Keratinocyte (primary cell): ENCODE data around the gene RHOBTB1. TPM values are rescaled to one million over a fixed set of nuclear protein-coding genes. Genes with fewer than 3 reads are reported as not detected.
"Not testable (repeated sequence)": the region's sequence is repeated elsewhere in the genome, so short reads cannot be mapped to it uniquely, and the experiment has no call there.

Experiments
- DNase-seq: peaks from one replicate; pipeline ENCODE4 v3.0.0-alpha.2; 2011; ENCODE audit warnings: low read depth, missing footprints, low spot score
- FAIRE-seq: peaks from 2 replicates; lab custom pipeline; 2011; peaks lifted over from hg19 to GRCh38; lab: Jason Lieb, UNC
- H2AFZ ChIP-seq: 2 replicates; pipeline ENCODE4 v1.6.0; 2012; ENCODE audit warnings: low read length, control low read depth, inconsistent platforms; ENCODE audit not compliant: control insufficient read depth
- H3K27ac ChIP-seq: 2 replicates; pipeline ENCODE4 v1.5.1; 2011; ENCODE audit warnings: low read length; ENCODE audit not compliant: control insufficient read depth, insufficient read depth
- H3K27me3 ChIP-seq: 3 replicates; pipeline ENCODE4 v1.6.0; 2011; ENCODE audit warnings: low read length; ENCODE audit not compliant: control insufficient read depth, insufficient read depth; ENCODE audit errors: extremely low read depth
- H3K36me3 ChIP-seq, 2 experiments: 2 replicates in 1 of 2; 3 replicates in 1 of 2; pipeline ENCODE4 v1.5.1; 2011; ENCODE audit warnings: low read length in 2 of 2, mild to moderate bottlenecking in 1 of 2; ENCODE audit not compliant: control insufficient read depth in 2 of 2, insufficient read depth in 2 of 2; ENCODE audit errors: extremely low read depth in 1 of 2
- H3K4me1 ChIP-seq: 3 replicates; pipeline ENCODE4 v1.5.1; 2011; ENCODE audit warnings: low read length; ENCODE audit not compliant: control insufficient read depth, insufficient read depth; ENCODE audit errors: extremely low read depth
- H3K4me2 ChIP-seq: 3 replicates; pipeline ENCODE4 v1.6.0; 2011; ENCODE audit warnings: low read depth, low read length; ENCODE audit not compliant: control insufficient read depth, insufficient read depth; ENCODE audit errors: extremely low read depth
- H3K4me3 ChIP-seq, 3 experiments: fragments of 200-600 bp in 1 of 3; sonication (generic) in 1 of 3; 2 replicates in 2 of 3; 3 replicates in 1 of 3; pipeline ENCODE4 v1.5.1; 2011 to 2016; ENCODE audit warnings: low read length in 3 of 3, mild to moderate bottlenecking in 3 of 3, control low read depth in 2 of 3, inconsistent platforms in 1 of 3, low read depth in 1 of 3, mixed read lengths in 1 of 3, mixed run types in 1 of 3, moderate library complexity in 1 of 3; ENCODE audit not compliant: control insufficient read depth in 2 of 3, insufficient read depth in 2 of 3; ENCODE audit errors: extremely low read depth in 1 of 3
- H3K79me2 ChIP-seq: 2 replicates; pipeline ENCODE4 v1.6.0; 2012; ENCODE audit warnings: low read length; ENCODE audit not compliant: control insufficient read depth, insufficient read depth
- H3K9ac ChIP-seq: 3 replicates; pipeline ENCODE4 v1.6.0; 2011; ENCODE audit warnings: low read length; ENCODE audit not compliant: control insufficient read depth, insufficient read depth; ENCODE audit errors: extremely low read depth
- H3K9me1 ChIP-seq: 3 replicates; pipeline ENCODE4 v1.6.0; 2011; ENCODE audit warnings: low read length; ENCODE audit not compliant: control insufficient read depth, insufficient read depth; ENCODE audit errors: extremely low read depth
- H3K9me3 ChIP-seq: 2 replicates; pipeline ENCODE4 v1.5.1; 2012; ENCODE audit warnings: low read depth, low read length; ENCODE audit not compliant: control insufficient read depth
- H4K20me1 ChIP-seq: 3 replicates; pipeline ENCODE4 v1.6.0; 2011; ENCODE audit warnings: low read length; ENCODE audit not compliant: control insufficient read depth, insufficient read depth; ENCODE audit errors: extremely low read depth
- EZH2 ChIP-seq: IDR thresholded peaks from one replicate; pipeline ENCODE4 v1.6.1; 2012; ENCODE audit warnings: inconsistent platforms, mild to moderate bottlenecking, low read length, moderate library complexity
- dilution Hi-C: fragments of 300-500 bp; cut with MboI; formaldehyde crosslinking; loops from one replicate; pipeline ENCODE4 v1.7.0; 2020; ENCODE audit warnings: low sequenced_read_pairs; ENCODE audit not compliant: extremely low pct_ligation_motif_present
- polyA plus RNA-seq, 5 experiments: library from polyadenylated mRNA; depleted of rRNA in 3 of 5; stranded (reverse) in 3 of 5; stranded (forward) in 1 of 5; unstranded in 1 of 5; fragments of >200 nt; gene quantifications; 1 replicate in 1 of 5; 2 replicates in 3 of 5; 3 replicates in 1 of 5; pipeline versions ENCODE4 v1.2.1 to v1.2.3, GENCODE V29; 2011 to 2012; ENCODE audit warnings: missing spikeins in 2 of 5, low read depth in 1 of 5, low replicate concordance in 1 of 5
- TF ChIP-seq, protein P1 (sequence below), 3 experiments: IDR thresholded peaks in 1 of 3; conservative IDR thresholded peaks in 1 of 3; optimal IDR thresholded peaks in 1 of 3; 2 replicates in 2 of 3; 3 replicates in 1 of 3; pipeline versions ENCODE3 to v1.5.1; 2011; ENCODE audit warnings: low read length in 3 of 3, mild to moderate bottlenecking in 3 of 3, moderate library complexity in 2 of 3, control low read depth in 1 of 3, inconsistent platforms in 1 of 3; ENCODE audit not compliant: insufficient read depth in 2 of 3; ENCODE audit errors: extremely low read depth in 1 of 3

Gene RHOBTB1
- polyA plus RNA-seq, 1 donor (not counting 4 experiments of a cell fraction or from before 2014, with no cell fraction given), result 4.6 TPM

DNA sequence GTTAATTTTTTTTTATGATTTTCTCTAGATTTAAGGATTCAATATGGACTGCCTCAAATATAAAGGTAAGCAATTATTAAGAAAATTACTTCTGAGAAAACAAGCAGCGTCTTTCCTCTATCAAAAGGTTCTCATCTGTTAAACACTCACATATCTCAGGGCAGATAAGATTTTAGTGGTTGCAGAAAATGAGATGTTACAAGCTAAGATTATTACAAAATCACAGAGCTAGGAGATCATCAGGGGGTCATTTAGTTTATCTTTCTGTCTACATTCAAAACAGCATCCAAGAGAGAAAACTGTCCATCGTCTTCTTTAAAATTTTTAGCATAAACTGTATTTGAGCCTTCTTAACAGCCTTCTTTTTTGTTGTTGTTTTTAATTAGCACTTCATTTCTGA is 29.1 kb upstream of the RHOBTB1 start:
- Histone ChIP-seq H4K20me1 (no peaks in the 10 kb centered on the region), H3K36me3 (no peaks in the 10 kb centered on the region), H3K4me3 (no peak overlapping the region), H3K27me3 (no peaks in the 10 kb centered on the region), H3K9me3 (no peaks in the 10 kb centered on the region), H3K79me2 (no peaks in the 10 kb centered on the region), H3K4me1 (peaks cover 12% of the 10 kb centered on the region), H3K9me1 (no peaks in the 10 kb centered on the region), H2AFZ (no peak overlapping the region), H3K4me2 (no peak overlapping the region), H3K9ac (no peak overlapping the region), H3K27ac (no peak overlapping the region)
- no peak for FAIRE-seq
- dilution Hi-C loops, result no loop called here
- no peak for TF ChIP-seq EZH2
- TF ChIP-seq, protein P1, sequence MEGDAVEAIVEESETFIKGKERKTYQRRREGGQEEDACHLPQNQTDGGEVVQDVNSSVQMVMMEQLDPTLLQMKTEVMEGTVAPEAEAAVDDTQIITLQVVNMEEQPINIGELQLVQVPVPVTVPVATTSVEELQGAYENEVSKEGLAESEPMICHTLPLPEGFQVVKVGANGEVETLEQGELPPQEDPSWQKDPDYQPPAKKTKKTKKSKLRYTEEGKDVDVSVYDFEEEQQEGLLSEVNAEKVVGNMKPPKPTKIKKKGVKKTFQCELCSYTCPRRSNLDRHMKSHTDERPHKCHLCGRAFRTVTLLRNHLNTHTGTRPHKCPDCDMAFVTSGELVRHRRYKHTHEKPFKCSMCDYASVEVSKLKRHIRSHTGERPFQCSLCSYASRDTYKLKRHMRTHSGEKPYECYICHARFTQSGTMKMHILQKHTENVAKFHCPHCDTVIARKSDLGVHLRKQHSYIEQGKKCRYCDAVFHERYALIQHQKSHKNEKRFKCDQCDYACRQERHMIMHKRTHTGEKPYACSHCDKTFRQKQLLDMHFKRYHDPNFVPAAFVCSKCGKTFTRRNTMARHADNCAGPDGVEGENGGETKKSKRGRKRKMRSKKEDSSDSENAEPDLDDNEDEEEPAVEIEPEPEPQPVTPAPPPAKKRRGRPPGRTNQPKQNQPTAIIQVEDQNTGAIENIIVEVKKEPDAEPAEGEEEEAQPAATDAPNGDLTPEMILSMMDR (optimal IDR thresholded peaks at IDR 0.05 in 1 of 3, IDR thresholded peaks at IDR 0.05 in 1 of 3, conservative IDR thresholded peaks at IDR 0.05 in 1 of 3; ENCODE audit: extremely low read depth in 1 of 3, insufficient read depth in 2 of 3, low read length in 3 of 3), result no peak
- no peak for DNase-seq

DNA sequence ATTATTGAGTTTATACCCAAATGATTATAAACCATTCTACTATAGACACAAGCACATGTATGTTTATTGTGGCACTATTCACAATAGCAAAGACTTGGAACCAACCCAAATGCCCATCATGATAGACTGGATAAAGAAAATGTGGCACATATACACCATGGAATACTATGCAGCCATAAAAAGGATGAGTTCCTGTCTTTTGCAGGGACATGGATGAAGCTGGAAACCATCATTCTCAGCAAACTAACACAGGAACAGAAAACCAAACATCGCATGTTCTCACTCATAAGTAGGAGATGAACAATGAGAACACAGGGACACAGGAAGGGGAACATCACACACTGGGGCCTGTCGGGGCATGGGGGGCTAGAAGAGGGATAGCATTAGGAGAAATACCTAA is 28.2 kb upstream of the RHOBTB1 start:
- H3K36me3 ChIP-seq, H3K4me3 ChIP-seq, dilution Hi-C loops, H3K4me2 ChIP-seq, H3K9me1 ChIP-seq, DNase-seq, FAIRE-seq, H4K20me1 ChIP-seq, H3K79me2 ChIP-seq, H3K9me3 ChIP-seq, H2AFZ ChIP-seq, H3K9ac ChIP-seq, H3K27me3 ChIP-seq, H3K27ac ChIP-seq: not testable (repeated sequence)
- H3K4me1 ChIP-seq, result peaks cover 12% of the 10 kb centered on the region

DNA sequence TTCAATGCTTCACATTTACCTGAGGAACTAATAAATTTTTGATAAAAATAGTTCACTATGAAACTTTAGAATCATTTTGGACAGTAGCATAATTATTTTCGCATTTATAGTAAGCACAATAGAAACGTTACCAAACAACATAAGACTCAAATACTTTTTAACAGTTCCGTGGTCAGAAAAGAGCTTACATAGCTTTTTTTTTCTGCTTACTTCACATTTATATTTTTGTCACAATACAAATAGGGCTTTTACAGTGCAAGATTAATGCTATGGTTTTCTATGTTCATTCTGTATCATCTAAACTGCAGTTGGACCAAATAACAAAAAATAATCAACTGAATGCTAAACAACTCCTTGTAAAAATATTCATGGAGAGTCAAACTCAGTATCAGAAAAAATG is 26.5 kb upstream of the RHOBTB1 start:
- dilution Hi-C loops, result no loop called here
- Histone ChIP-seq H3K79me2 (no peaks in the 10 kb centered on the region), H3K4me3 (no peak overlapping the region), H3K4me1 (peaks cover 12% of the 10 kb centered on the region), H3K27ac (no peak overlapping the region), H3K4me2 (no peak overlapping the region), H3K27me3 (no peaks in the 10 kb centered on the region), H2AFZ (no peak overlapping the region), H3K9ac (no peak overlapping the region), H3K9me1 (no peaks in the 10 kb centered on the region), H3K36me3 (no peaks in the 10 kb centered on the region), H3K9me3 (no peaks in the 10 kb centered on the region), H4K20me1 (no peaks in the 10 kb centered on the region)
- TF ChIP-seq, protein P1 (optimal IDR thresholded peaks at IDR 0.05 in 1 of 3, IDR thresholded peaks at IDR 0.05 in 1 of 3, conservative IDR thresholded peaks at IDR 0.05 in 1 of 3; ENCODE audit: extremely low read depth in 1 of 3, insufficient read depth in 2 of 3, low read length in 3 of 3), result no peak
- no peak for TF ChIP-seq EZH2
- no peak for DNase-seq
- no peak for FAIRE-seq
